Activated naive CD8-positive, alpha-beta T cell treated with anti-CD3 and anti-CD28 coated beads, Interleukin-2, amount 50 U/mL, for 24 hours (primary cell): ENCODE measurements around the gene PRR36.
"Not testable (repeated sequence)": the region's sequence is repeated elsewhere in the genome, so short reads cannot be mapped to it uniquely, and the experiment has no call there.

ENCODE experiments used
- ATAC-seq: fragments of 150-1000 bp; cut with Tn5 transposase; one replicate; pipeline ENCODE4 v1.10.0; 2021
- DNase-seq: peaks from one replicate; pipeline ENCODE4 v3.0.0; 2021
- H3K27ac Mint-ChIP-seq: one replicate; pipeline ENCODE4 v1.8.0; 2021; ENCODE audit warnings: mild to moderate bottlenecking, mixed read lengths
- H3K27me3 Mint-ChIP-seq: one replicate; pipeline ENCODE4 v1.8.0; 2021; ENCODE audit warnings: mixed read lengths
- H3K36me3 Mint-ChIP-seq: one replicate; pipeline ENCODE4 v1.8.0; 2021; ENCODE audit warnings: low read depth, mixed read lengths
- H3K4me1 Mint-ChIP-seq: one replicate; pipeline ENCODE4 v1.8.0; 2021; ENCODE audit warnings: mixed read lengths
- H3K4me3 Mint-ChIP-seq: one replicate; pipeline ENCODE4 v1.8.0; 2021; ENCODE audit warnings: mild to moderate bottlenecking, moderate library complexity, mixed read lengths
- H3K9me3 Mint-ChIP-seq: one replicate; pipeline ENCODE4 v1.8.0; 2021; ENCODE audit warnings: mixed read lengths

The PRR36 gene

DNA sequence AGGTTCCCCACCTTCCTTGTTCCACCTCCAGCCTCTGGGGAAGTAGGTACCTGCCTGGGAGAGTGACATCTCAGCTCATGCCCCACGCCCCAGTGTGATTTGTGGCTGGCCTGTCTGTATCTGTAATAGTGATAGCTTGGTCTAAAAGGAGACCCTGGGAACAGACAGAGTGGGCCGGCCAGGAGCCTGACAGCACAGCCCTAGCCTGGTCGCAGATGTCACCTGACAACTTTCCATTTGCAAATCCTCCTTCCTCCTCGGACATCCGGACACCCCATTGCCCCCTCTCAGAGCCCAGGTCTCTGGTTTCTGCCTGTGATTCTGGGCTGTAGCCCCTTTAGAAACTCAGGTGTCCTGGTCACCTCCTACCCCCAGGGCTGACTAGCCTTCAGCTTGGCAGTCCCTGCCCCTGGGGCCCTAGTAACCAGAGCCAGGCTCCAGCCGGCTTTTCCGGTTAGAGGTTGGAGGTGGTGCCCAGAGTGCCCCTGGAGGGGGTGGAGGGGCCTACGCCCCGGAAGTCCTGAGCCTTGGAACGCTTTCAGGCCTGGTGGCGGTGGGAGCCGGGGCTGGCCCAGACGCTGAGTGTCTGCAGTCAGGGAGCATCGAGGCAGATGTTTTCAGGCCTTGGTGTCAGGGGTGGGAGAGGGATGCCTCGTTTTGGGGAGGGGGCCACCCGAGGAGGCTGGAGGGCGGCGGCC is 20.6 kb upstream of the PRR36 start:
- Mint-ChIP-seq H3K27ac (no peak overlapping the region), H3K27me3 (peaks cover 17% of the 10 kb centered on the region), H3K36me3 (no peaks in the 10 kb centered on the region), H3K9me3 (no peaks in the 10 kb centered on the region), H3K4me1 (peaks cover 12% of the 10 kb centered on the region), H3K4me3 (no peak overlapping the region)
- DNase-seq (no peak), ATAC-seq (no peak)

DNA sequence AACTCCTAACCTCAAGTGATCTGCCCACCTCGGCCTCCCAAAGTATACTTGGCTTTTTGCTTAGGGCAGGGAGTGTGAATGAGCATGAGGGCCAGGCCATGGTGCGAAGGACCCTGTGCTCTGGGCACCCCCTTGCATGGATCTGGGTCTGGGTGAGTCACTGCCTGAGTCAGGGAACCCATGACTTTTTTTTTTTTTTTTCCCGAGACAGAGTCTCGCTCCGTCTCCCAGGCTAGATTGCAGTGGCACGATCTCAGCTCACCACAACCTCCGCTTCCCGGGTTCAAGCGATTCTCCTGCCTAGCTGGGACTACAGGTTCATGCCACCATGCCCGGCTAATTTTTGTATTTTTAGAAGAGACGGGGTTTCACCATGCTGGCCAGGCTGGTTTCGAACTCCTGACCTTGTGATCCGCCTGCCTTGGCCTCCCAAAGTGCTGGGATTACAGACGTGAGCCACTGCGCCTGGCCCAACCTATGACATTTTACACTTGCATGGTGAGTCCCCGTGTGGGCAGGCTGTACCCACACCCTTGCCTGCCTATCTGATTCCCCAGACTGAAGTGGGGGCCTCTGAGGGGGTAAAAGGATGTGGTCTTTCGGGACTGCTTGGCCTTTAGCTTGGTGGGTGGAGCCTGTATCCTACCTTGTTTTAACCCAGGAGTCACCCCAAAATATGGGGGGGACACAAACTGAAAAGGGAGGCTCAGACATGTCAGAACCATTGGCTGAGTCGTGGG is 19.3 kb upstream of the PRR36 start:
- Mint-ChIP-seq H3K27me3 (peaks cover 27% of the 10 kb centered on the region), H3K4me1 (peaks cover 12% of the 10 kb centered on the region)
- H3K36me3 Mint-ChIP-seq, H3K27ac Mint-ChIP-seq, H3K9me3 Mint-ChIP-seq, H3K4me3 Mint-ChIP-seq, DNase-seq: not testable (repeated sequence)
- ATAC-seq: peak; percentile 69

DNA sequence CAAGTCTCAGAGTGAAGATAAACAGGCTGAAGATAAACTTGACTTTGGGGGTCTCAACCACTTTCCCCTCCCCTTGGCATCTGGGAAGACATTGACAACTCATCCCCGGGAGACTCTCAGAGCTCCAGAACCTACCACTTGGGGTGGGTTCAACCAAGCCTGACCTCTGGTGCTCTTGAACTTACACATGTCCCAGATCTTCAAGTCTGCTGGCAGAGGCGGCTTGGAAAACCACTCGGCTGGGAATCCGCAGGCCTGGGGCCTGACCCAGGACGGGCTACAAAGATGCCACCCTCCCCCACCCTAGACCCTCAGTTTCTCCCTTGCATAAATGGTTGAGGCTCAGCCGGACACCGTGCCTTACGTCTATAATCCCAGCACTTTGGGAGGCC is 14.6 kb upstream of the PRR36 start:
- Mint-ChIP-seq H3K27ac (no peak overlapping the region), H3K4me1 (peaks cover 6% of the 10 kb centered on the region), H3K9me3 (no peaks in the 10 kb centered on the region), H3K36me3 (no peaks in the 10 kb centered on the region), H3K27me3 (peaks cover 19% of the 10 kb centered on the region), H3K4me3 (no peak overlapping the region)
- ATAC-seq (no peak), DNase-seq (no peak)

DNA sequence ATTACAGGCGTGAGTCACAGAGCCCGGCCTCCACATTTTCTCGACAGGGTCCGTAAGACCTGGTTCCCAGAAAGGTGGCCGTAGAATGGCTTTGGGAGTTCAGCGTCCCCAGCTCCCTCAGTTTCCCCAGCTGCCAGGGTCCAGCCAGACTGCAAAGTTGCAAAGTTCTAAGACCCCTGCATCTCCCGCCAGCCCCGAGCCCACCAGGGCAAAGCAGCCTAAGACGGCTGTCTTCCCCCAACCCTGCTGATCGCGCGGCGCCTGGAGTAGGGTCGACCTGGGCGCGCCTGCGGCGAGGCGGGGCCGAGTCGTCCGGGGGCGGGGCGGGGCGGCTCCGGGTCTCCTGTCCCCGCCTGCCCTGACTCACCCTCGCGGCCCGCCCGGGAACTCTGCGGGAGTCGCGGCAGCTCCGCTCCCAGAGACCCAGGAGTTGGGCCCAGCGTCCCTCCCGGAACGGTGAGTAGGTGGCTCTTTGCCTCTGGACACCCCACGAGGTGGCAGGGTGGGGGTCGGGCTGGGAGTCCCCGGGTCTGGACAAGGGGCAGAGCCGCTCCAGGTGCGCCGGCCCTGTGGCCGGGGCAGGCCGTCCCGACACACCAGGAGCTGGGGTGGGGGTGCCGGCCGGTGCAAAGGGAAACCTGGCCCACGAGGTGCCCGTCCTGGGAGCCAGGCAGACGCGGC is 14.1 kb upstream of the PRR36 start, which contains the start of gene LRRC8E:
TSS of gene LRRC8E (plus strand) at position 366 of the 681 bp plus-strand sequence. CDS start 7,094 bp downstream, outside the sequence.
- Mint-ChIP-seq H3K27ac (no peak within 1 kb of the TSS), H3K27me3 (peaks cover 18% of the 10 kb centered on the region), H3K36me3 (no peaks in the 10 kb centered on the region), H3K9me3 (no peaks in the 10 kb centered on the region), H3K4me1 (peaks cover under 1% of the 10 kb centered on the region), H3K4me3 (no peak within 1 kb of the TSS)
- DNase-seq (peak; percentile 64), ATAC-seq (peak; percentile 88)

DNA sequence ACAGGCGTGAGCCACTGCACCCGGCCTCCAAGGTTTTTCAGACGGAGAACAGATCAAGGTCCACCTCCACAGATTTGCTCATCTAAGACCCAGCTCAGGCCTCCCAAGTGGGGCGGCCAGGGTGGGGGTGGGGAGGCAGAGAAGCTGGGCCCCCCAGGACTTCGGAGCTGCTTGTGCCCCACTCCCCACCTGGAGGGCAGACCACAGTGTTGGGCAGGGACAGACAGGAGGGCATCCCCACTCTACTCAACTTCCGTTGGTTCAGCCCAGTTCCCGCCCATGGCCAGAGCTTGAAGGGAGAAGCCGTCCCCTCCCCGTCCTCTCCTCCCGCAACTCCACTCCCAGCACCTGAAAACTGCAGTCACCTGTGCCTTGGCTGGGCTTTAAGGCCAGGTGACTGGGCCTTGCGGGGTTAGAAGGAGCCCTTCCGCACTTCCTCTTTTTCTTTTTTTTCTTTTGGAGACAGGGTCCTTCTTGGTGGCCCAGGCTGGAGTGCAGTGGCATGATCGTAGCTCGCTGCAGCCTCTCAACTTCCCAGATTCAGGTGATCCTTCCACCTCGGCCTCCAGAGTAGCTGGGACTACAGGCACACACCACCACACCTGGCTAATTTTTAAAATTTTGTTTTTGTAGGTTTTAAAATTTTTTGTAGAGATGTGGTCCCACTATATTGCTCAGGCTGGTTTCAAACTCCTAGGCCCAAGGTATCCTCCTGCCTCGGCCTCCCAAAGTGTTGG is 13.4 kb upstream of the PRR36 start:
- no peaks in the 10 kb centered on the region for H3K4me1 Mint-ChIP-seq
- no peak overlapping the region for H3K4me3 Mint-ChIP-seq
- no peak overlapping the region for H3K27ac Mint-ChIP-seq
- no peaks in the 10 kb centered on the region for H3K9me3 Mint-ChIP-seq
- H3K27me3 Mint-ChIP-seq: peaks cover 17% of the 10 kb centered on the region
- ATAC-seq: no peak
- no peaks in the 10 kb centered on the region for H3K36me3 Mint-ChIP-seq
- DNase-seq: no peak

DNA sequence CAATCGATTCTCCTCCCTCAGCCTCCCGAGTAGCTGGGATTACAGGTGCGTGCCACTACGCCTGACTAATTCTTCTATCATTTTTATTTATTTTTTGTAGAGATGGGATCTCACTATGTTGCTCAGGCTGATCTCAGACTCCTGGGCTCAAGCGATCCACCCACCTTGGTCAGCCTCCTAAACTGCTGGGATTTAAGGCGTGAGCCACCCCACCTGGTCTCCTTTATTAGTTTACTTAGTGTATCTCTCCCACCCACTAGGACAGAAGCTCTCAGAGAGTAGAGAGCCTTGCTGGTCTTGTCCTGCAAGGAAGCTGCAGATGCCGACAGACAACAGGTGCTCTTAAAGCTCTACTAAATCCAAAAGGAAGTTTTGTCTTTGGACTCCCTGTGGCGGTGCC is 11.6 kb upstream of the PRR36 start:
- DNase-seq (no peak), ATAC-seq (no peak)
- Mint-ChIP-seq H3K4me1 (no peaks in the 10 kb centered on the region), H3K27ac (no peak overlapping the region), H3K4me3 (no peak overlapping the region), H3K9me3 (no peaks in the 10 kb centered on the region), H3K27me3 (peaks cover 15% of the 10 kb centered on the region), H3K36me3 (no peaks in the 10 kb centered on the region)

DNA sequence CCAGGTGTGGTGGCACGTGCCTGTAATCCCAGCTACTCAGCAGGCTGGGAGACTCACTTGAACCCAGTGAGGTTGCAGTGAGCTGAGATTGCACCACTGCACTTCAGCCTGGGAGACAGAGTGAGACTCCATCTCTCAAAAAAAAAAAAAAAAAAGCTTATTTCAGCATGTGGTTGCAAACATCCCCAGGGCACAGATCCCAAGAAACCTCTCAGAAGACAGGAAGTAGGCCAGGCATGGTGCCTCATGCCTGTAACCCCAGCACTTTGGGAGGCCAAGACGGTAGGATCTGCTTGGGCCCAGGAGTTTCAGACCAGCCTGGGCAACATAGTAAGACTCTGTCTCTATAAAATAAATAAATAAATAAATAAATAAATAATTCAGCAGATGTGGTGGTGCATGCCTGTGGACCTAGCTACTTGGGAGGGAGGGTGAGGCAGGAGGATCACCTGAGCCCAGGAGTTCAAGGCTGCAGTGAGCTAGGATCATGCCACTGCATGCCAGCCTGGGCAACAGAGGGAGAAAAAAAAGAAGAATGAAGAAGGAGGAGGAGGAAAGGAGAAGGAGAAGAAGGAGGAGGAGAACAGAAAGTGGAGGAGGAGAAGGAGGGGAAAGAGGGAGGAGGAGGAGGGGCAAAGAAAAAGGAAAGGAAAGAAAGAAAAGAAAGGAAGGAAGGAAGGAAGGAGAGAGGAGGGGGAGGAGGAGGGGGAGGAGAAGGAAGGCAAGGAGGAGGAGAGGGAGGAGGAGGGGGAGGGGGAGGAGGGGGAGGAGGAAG is 9.8 kb upstream of the PRR36 start:
- Mint-ChIP-seq H3K27me3 (peaks cover 4% of the 10 kb centered on the region), H3K36me3 (no peaks in the 10 kb centered on the region), H3K4me1 (no peaks in the 10 kb centered on the region), H3K27ac (no peak overlapping the region), H3K4me3 (no peak overlapping the region), H3K9me3 (no peaks in the 10 kb centered on the region)
- DNase-seq (no peak), ATAC-seq (no peak)

DNA sequence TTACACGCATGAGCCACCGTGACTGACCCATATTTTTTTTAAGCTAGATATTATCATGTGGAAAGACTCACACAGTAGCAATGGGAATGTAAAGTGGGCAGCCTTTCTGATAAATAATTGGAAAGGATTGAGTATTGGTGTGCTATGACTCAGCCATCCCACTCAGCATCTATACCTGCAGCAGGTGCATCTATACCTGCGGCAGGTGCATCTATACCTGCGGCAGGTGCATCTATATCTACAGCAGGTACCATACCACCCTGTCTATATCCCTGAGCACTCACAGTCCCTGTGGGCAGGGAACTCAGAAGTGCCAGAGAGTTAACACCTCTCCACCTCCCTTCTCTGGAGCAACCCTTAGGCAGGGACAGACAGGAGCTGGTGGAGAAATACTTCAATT is 8.9 kb upstream of the PRR36 start:
- Mint-ChIP-seq H3K36me3 (no peaks in the 10 kb centered on the region), H3K27me3 (no peaks in the 10 kb centered on the region), H3K4me1 (no peaks in the 10 kb centered on the region), H3K4me3 (no peak overlapping the region), H3K9me3 (no peaks in the 10 kb centered on the region), H3K27ac (no peak overlapping the region)
- ATAC-seq (no peak), DNase-seq (no peak)

DNA sequence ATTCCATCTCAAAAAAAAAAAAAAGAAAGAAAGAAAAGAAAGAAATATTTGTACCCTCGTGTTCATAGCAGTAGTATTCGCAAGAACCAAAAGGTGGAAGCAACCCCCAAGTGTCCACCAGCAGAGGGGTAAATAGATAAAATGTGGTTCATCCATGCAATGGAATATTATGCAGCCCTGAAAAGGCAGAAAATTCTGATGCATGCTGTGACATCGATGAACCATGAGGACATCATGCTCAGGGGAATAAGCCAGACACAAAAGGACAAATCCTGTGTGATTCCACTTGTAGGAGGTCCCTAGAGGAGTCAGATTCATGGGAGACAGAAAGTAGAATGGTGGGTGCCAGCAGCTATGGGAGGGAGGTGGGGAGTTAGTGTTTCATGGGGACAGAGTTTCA is 7.7 kb upstream of the PRR36 start:
- Mint-ChIP-seq H3K36me3 (no peaks in the 10 kb centered on the region), H3K9me3 (no peaks in the 10 kb centered on the region), H3K27me3 (no peaks in the 10 kb centered on the region), H3K27ac (no peak overlapping the region), H3K4me3 (no peak overlapping the region), H3K4me1 (no peaks in the 10 kb centered on the region)
- ATAC-seq (no peak), DNase-seq (no peak)

DNA sequence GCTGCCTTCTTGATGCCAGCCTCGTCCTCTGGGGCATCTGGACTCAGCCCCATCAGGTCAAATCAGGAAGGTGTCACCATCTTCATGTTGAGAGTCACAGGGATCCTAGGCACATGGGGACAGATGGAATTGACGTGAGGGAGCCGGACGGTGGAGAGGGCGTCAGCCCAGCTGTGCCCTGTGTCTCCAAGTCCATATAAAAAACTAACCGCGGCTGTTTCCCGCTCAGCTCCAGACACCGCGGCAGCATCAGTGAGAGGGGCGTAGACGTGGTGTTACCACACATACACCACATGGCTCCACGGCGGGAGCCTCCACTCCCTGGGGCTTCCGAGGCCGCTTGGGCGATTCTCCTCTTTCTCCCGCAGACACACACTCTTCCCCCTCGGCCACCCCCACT is 5.6 kb upstream of the PRR36 start:
- Mint-ChIP-seq H3K36me3 (no peaks in the 10 kb centered on the region), H3K27me3 (peaks cover 10% of the 10 kb centered on the region), H3K4me3 (no peak overlapping the region), H3K27ac (no peak overlapping the region), H3K4me1 (no peaks in the 10 kb centered on the region), H3K9me3 (no peaks in the 10 kb centered on the region)
- DNase-seq (no peak), ATAC-seq (no peak)

DNA sequence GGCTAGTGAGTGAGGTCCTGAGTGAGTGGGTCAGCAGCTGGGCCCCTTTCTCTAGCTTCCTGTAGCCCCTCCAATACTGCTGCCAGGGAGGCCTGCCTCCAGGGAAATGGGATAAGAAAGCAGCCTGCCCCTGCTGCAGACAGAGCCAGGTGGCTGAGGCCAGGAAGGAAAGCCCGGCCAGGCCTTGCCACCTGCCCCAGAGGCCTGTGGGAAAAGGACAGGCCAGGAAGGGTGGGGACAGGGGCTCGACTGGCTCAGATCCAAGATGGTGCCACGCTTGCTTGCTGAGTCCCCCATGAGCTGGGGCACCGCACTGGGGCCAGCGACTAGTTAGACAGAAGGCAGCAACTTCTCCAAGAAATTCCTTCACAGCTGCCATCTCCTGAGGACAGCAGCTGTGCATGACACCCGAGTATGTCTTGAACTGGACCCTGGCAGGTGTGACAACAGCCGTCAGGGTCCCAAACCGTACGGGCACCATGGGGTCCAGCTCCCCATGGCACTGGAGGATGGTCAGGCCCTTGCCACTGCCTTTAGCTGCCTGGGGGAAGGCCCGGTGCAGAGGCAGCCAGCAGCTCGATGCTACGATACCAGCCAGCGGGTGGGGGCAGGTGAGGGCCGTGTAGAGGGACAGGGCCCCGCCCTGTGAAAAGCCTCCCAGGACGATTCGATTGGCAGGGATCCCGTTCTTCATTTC is 5.1 kb upstream of the PRR36 start:
- DNase-seq (no peak), ATAC-seq (peak; percentile 16)
- peaks cover 4% of the 10 kb centered on the region for H3K4me1 Mint-ChIP-seq
- peaks cover 13% of the 10 kb centered on the region for H3K27me3 Mint-ChIP-seq
- no peak overlapping the region for H3K4me3 Mint-ChIP-seq
- H3K36me3 Mint-ChIP-seq: no peaks in the 10 kb centered on the region
- H3K27ac Mint-ChIP-seq: no peak overlapping the region
- H3K9me3 Mint-ChIP-seq: no peaks in the 10 kb centered on the region

DNA sequence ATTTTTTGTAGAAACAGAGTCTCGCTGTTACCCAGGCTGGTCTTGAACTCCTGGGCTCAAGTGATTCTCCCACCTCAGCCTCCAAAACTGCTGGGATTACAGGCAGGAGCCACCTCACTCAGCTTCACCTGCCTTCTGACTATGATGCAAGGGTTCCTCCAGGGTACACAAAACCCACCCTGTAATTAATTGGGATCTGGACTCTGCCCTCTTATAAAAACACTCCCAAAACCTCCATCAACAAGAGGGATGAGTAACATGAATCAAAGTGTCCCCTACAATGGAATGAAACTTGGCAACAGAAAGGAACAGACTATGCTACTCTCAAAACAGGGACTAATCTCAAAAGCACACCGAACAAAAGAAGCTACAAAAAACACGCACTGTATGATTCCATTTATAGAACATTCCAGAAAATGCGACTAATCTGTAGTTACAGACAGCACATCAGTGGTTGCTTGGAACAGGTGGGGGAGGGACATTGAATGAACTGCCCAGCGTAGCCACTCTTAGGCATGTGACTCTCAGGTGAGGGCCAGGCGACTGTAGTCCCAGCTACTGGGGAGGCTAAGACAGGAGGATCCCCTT is 3.2 kb upstream of the PRR36 start:
- H3K27me3 Mint-ChIP-seq: peaks cover 21% of the 10 kb centered on the region
- H3K9me3 Mint-ChIP-seq: no peaks in the 10 kb centered on the region
- H3K4me1 Mint-ChIP-seq: peaks cover 5% of the 10 kb centered on the region
- ATAC-seq (no peak), DNase-seq (no peak)
- H3K4me3 Mint-ChIP-seq: no peak overlapping the region
- H3K27ac Mint-ChIP-seq: no peak overlapping the region
- H3K36me3 Mint-ChIP-seq: no peaks in the 10 kb centered on the region

DNA sequence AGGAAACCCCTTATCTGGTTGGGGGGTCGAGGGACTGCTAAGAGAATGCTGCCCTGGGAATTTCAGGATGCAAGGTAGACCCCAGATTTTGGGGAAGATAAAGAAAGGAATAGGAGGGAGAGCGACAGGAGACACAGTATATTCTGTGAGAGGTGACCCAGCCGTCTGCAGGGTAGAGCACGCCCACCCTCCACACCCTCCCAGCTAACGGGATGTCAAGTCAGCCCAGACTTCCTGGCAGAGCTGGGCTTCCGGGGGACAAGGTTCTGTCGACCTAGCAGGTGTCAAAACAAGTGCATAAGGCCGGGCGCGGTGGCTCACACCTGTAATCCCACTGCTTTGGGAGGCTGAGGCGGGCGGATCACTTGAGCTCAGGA is 695 bp upstream of the PRR36 start:
- DNase-seq: no peak
- Mint-ChIP-seq H3K27me3 (peaks cover 33% of the 10 kb centered on the region), H3K4me3 (no peak overlapping the region), H3K9me3 (no peaks in the 10 kb centered on the region), H3K27ac (no peak overlapping the region), H3K4me1 (peaks cover 22% of the 10 kb centered on the region), H3K36me3 (no peaks in the 10 kb centered on the region)
- ATAC-seq: no peak
